ENCODE measurements around the gene SCML1. TPM values are rescaled to one million over a fixed set of nuclear protein-coding genes. Genes with fewer than 3 reads are reported as not detected.

The SCML1 gene
- polyA plus RNA-seq, 1 experiment = 13.2 TPM

- no peaks in the 10 kb centered on the region for H3K9me3 ChIP-seq (ENCODE audit: control insufficient read depth, insufficient read depth, low read length)
- ChIA-PET CTCF (no interaction called here), POLR2A (no interaction called here)
- H3K27ac ChIP-seq (ENCODE audit: low read depth, low read length) = no peak overlapping the region
- DNase-seq (ENCODE audit: low read depth, low spot score) = no peak
- H3K27me3 ChIP-seq (ENCODE audit: control insufficient read depth, insufficient read depth, low read length) = no peaks in the 10 kb centered on the region
- TF ChIP-seq CTCF (IDR thresholded peaks at IDR 0.05; ENCODE audit: low read depth, low read length) = no peak
- no peak overlapping the region for H3K4me3 ChIP-seq (ENCODE audit: low read depth, low read length)
These were observed 3.8 kb downstream of the SCML1 start for GRCh38 chrX:17741123-17741511.

- POLR2A ChIA-PET = interaction anchor here (0.6 kb wide), 1 partner anchor 10 kb away, joined by 3 read pairs; no protein-coding TSS in a partner anchor
- TF ChIP-seq CTCF (IDR thresholded peaks at IDR 0.05; ENCODE audit: low read depth, low read length) = no peak
- no peak overlapping the region for H3K4me3 ChIP-seq (ENCODE audit: low read depth, low read length)
- DNase-seq (ENCODE audit: low read depth, low spot score) = no peak
- H3K27me3 ChIP-seq (ENCODE audit: control insufficient read depth, insufficient read depth, low read length) = no peaks in the 10 kb centered on the region
- no peaks in the 10 kb centered on the region for H3K9me3 ChIP-seq (ENCODE audit: control insufficient read depth, insufficient read depth, low read length)
- CTCF ChIA-PET = interaction anchor here (1.2 to 1.7 kb wide), 2 partner anchors 633 to 637 kb away, joined by 5 to 7 read pairs; no protein-coding TSS in a partner anchor
- H3K27ac ChIP-seq (ENCODE audit: low read depth, low read length) = no peak overlapping the region
These were observed 6.6 kb downstream of the SCML1 start for GRCh38 chrX:17743913-17744312.

GRCh38 chrX:17744896-17745523, 7.7 kb downstream of the SCML1 start:
- H3K4me3 ChIP-seq (ENCODE audit: low read depth, low read length) = no peak overlapping the region
- POLR2A ChIA-PET = no interaction called here
- H3K27ac ChIP-seq (ENCODE audit: low read depth, low read length) = no peak overlapping the region
- CTCF ChIA-PET = interaction anchor here (0.5 to 1.7 kb wide), 4 partner anchors 12 to 665 kb away, joined by 3 to 7 read pairs (median 4); no protein-coding TSS in a partner anchor
- TF ChIP-seq CTCF (IDR thresholded peaks at IDR 0.05; ENCODE audit: low read depth, low read length) = peak; percentile 27
- no peaks in the 10 kb centered on the region for H3K9me3 ChIP-seq (ENCODE audit: control insufficient read depth, insufficient read depth, low read length)
- DNase-seq (ENCODE audit: low read depth, low spot score) = no peak
- H3K27me3 ChIP-seq (ENCODE audit: control insufficient read depth, insufficient read depth, low read length) = no peaks in the 10 kb centered on the region

GRCh38 chrX:17747692-17748091, 10.4 kb downstream of the SCML1 start:
- POLR2A ChIA-PET = no interaction called here
- TF ChIP-seq CTCF (IDR thresholded peaks at IDR 0.05; ENCODE audit: low read depth, low read length) = no peak
- Histone ChIP-seq H3K9me3 (ENCODE audit: control insufficient read depth, insufficient read depth, low read length) (no peaks in the 10 kb centered on the region), H3K27ac (ENCODE audit: low read depth, low read length) (no peak overlapping the region), H3K4me3 (ENCODE audit: low read depth, low read length) (no peak overlapping the region), H3K27me3 (ENCODE audit: control insufficient read depth, insufficient read depth, low read length) (no peaks in the 10 kb centered on the region)
- DNase-seq (ENCODE audit: low read depth, low spot score) = no peak
- CTCF ChIA-PET = interaction anchor here (0.6 kb wide), 1 partner anchor 631 kb away, joined by 5 read pairs; no protein-coding TSS in a partner anchor

- DNase-seq (ENCODE audit: low read depth, low spot score) = no peak
- POLR2A ChIA-PET = no interaction called here
- H3K9me3 ChIP-seq (ENCODE audit: control insufficient read depth, insufficient read depth, low read length) = no peaks in the 10 kb centered on the region
- no peak for TF ChIP-seq CTCF (IDR thresholded peaks at IDR 0.05; ENCODE audit: low read depth, low read length)
- no peak overlapping the region for H3K4me3 ChIP-seq (ENCODE audit: low read depth, low read length)
- CTCF ChIA-PET = no interaction called here
- H3K27ac ChIP-seq (ENCODE audit: low read depth, low read length) = no peak overlapping the region
- H3K27me3 ChIP-seq (ENCODE audit: control insufficient read depth, insufficient read depth, low read length) = no peaks in the 10 kb centered on the region
These were observed 11.4 kb downstream of the SCML1 start for GRCh38 chrX:17748684-17749083.
